ENCODE results near the gene GNL1. TPM values are rescaled to one million over a fixed set of nuclear protein-coding genes. Genes with fewer than 3 reads are reported as not detected.

Gene GNL1
- total and polyA plus RNA-seq, 9 of the 15 experiments (the other 6 are each of a cell fraction or from before 2014, with no cell fraction given) = 0.73 to 112 (median 58.0) TPM

- TF ChIP-seq CEBPZ (IDR thresholded peaks at IDR 0.05; ENCODE audit: borderline replicate concordance, low read depth, low read length) (no peak), HCFC1 (IDR thresholded peaks at IDR 0.05; ENCODE audit: low read depth, low read length) (peak; percentile 11; the same call in 1 of the 2 replicates), MECOM (CRISPR knock-in tag; IDR thresholded peaks at IDR 0.05) (no peak), ZNF239 (CRISPR knock-in tag; IDR thresholded peaks at IDR 0.05) (no peak), ZNF717 (CRISPR knock-in tag; IDR thresholded peaks at IDR 0.05) (no peak), ZC3H11A (IDR thresholded peaks at IDR 0.05; ENCODE audit: low read depth, low read length) (0 out of 2 replicates have a peak, but pooled peaks have one; percentile 48), ELF1 (tag; IDR thresholded peaks at IDR 0.05) (no peak), E2F3 (CRISPR knock-in tag; IDR thresholded peaks at IDR 0.05) (0 out of 2 replicates have a peak, but pooled peaks have one; percentile 49), FOXM1 (IDR thresholded peaks at IDR 0.05; ENCODE audit: low read depth) (no peak), FOXM1 (CRISPR knock-in tag; IDR thresholded peaks at IDR 0.05; ENCODE audit: low read depth) (no peak), L3MBTL2 (IDR thresholded peaks at IDR 0.05) (peak; percentile 59; the same call in 1 of the 2 replicates), ZBTB11 (CRISPR knock-in tag; IDR thresholded peaks at IDR 0.05) (0 out of 6 replicates have a peak, but pooled peaks of 1 of the 3 experiments have one; percentile 7), HNRNPL (IDR thresholded peaks at IDR 0.05; ENCODE audit: low read depth, low read length) (no peak), ATF3 (IDR thresholded peaks at IDR 0.05) (no peak), ATF3 (CRISPR knock-in tag; conservative IDR thresholded peaks at IDR 0.05) (no peak), ATF6 (CRISPR knock-in tag; IDR thresholded peaks at IDR 0.05) (no peak), HNRNPLL (IDR thresholded peaks at IDR 0.05; ENCODE audit: low read depth, low read length, poor library complexity, severe bottlenecking) (no peak)
These were observed 14.5 kb downstream of the GNL1 start (continued) for GRCh38 chr6:30541515-30542403.

All from K562 (cell line).